ENCODE measurements around the gene XDH.

GRCh38 chr2:31341351-31341750 is 73.2 kb downstream of the XDH start:
- no peak for TF ChIP-seq CTCF (IDR thresholded peaks at IDR 0.05)
- TF ChIP-seq EP300 (IDR thresholded peaks at IDR 0.05), result no peak
